GM18867 (cell line): ENCODE results near the gene ZNF407.
"Not testable (repeated sequence)": the region's sequence is repeated elsewhere in the genome, so short reads cannot be mapped to it uniquely, and the experiment has no call there.

Experiments
- ATAC-seq: cut with Tn5 transposase; IDR thresholded peaks from one replicate; pipeline ENCODE4 v1.9.1; 2021; ENCODE audit warnings: mild to moderate bottlenecking, moderate library complexity; ENCODE audit not compliant: unreplicated experiment

The ZNF407 gene

DNA sequence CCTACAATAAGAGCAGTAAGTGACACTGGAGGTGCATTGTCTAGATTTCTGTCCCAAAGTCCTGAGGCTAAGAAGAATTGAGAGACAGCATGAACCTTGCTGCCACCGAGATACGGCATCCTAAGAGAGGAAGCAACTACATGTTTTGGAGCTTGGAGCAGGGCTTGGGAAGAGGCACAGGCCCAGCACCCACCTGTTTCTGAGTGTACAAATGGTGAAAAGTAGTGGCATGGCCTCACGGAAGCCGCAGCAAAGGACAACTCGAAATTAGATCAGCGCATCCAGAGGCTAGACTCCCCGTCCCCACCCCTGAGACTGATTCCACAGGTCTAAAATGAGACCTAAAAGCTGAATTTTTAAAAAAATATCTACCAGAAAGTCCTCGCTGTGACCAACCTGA lies 483.8 kb downstream of the ZNF407 start:
- no peak for ATAC-seq

DNA sequence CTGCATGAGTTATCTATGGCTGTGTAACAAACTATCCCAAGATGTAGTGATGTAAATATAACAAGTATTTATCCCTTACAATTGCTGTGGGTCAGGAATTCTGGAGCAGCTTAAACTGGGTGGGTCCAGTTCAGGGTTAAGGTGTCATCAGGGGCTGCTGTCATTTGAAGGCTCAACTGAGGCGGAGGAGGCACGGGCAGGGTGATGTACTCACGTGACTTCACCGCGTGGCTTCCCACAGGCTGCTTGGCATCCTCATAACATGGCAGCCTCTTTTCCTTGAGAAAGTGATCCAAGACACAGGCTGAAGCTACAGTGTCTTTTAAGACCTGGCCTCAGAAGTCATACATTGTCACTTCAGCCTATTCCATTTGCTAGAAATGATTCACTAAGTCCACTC lies 485.5 kb downstream of the ZNF407 start:
- ATAC-seq = no peak

DNA sequence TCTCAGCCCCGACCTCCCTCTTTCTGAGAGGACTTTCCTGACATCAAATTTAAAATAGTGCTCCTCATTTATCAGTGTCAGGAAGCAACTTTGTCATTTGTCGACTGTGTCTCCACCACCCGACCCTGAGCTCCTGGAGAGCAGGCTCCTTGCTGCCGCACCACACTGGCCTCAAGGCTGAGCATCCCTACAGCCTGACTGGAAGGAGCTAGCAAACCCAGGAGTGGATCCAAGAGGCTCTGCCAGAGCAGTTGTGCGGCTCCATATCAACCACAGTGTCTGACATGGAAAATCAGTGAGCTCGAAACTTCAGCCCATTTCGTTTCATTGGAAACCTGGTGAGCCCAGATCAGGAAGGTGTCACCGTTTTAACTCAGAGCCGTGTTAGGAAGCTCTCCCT lies 486.1 kb downstream of the ZNF407 start:
- ATAC-seq = no peak

DNA sequence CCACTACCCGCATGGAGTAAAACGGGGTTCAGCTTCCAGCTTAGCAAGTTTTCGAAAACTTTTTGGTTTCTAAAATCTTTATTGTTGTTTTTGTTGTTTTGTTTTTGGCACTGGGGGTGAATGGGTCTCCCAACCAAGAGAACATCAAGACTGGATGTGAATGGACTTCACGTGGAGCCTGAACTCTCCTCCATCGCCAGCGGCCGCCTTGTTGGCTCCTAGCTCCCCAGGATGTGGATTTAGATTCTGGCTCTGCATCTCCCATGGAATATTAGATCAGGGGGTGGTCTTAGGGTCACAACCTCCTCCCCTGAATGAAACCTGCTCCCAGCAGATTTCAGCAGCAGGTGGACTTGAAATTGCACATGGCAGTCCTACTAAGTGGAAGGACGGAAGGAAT lies 488.0 kb downstream of the ZNF407 start:
- not testable (repeated sequence) for ATAC-seq

DNA sequence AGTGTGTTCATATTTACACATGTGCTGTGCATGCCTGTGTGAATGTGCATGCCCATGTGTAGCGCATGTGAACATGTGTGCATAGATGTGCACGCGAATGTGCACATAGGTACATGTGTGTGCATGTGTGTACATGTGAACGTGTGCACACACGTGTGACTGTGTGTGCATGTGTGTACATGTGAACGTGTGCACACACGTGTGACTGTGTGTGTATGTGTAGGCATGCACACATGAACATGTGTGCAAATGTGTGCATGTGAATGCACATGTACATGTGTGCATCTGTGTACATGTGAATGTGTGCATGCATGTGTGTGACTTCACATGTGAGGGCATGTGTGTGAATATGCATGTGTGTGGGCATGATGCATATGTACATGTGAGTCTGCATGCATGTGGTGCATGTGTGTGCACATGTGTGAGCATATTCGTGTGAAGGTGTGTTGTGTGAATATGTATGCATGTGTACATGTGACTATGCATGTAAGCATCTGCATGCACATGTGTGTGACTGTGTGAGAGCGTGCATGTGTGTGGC lies 488.9 kb downstream of the ZNF407 start:
- no peak for ATAC-seq

DNA sequence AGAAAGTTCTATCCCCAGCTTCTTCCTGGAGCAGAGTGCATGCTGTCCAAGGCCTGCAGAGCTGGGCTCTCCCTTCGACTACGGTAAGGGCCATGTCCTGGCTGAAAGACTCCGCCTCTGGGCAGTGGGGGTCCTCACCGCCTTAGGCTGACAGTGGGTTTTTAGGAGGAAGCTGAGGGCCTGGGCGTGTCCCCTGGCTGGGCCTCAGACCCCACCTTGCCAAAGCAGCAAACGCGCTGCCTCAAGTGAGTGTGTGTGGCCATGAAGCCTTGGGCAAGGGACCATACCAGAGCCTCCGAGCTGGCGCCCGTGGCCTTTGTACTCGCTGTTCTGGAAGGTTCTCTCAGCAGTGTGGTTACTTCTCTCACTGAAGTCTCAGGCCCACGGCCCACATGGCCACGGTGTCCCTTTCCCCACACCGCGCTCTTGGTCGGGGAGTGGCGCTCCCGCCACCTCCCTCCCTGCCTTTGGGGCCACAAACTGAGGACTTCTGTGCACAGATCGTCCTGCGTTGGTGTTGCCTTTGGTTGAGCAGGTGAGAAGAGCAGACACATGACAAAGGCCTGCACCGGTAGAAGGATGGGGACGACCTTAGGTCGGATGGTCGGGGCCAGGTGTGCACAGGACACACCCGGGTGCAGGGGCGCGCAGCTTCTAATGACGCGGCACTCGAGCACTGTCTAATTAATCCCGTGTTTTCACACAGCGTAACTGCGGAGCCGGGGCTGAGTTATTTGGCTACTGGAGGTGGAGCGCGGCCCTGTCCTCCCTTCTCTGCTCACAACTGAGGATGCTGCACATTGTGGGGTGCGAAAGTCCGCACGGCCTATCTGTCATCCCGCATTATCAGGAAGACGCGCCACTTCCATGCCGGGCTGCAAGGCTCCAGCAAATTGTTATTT lies 489.7 kb downstream of the ZNF407 start:
- no peak for ATAC-seq

DNA sequence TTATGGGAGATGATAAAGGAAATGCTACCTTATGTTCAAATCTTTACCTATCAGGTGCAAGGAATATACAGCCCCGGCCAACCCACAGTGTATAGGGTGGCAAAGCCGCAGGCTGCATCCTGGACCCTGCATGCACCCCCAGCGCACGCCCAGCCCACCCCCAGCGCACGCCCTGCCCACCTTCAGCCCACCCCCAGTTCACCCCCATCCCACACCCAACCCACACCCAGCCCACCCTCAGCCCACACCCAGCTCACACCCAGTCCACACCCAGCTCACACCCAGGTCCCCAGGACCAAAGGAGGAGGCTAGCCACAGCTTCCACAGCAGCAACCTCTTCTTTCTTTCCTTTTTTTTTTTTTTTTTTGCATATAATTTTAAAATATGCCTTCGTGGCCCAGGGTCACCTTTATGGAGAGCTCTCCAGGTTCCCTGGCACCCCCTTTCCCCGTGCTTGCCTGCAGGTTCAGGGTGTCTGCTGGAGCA lies 490.4 kb downstream of the ZNF407 start:
- ATAC-seq = no peak

DNA sequence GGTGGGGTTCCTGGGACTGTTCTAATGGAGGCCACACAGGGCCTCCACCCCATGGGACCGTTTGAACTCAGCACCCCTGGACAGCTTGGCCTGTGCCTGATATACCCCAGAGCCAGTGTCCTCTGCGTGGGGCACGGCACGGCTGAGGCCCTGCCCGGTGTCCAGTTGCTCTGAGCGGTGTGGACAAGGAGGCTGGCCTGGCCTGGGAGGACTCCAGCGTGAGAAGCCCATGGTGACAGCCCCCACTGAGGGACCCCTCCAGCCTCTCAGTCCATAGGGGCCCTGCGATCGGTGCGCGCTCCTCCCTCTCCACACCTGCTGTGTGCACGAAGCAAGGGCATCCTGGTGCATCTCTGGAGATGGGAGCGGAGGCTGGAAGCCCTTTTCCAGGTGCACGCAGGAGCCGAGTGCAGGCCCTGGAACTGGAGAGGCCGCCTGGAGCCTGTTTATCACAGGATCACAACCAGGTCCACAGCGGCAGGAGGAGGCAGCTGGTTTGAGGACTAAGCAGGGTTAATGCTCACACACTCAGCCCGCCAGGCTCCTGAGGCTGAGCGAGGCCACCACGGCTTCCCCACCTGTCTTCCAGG lies 491.0 kb downstream of the ZNF407 start:
- no peak for ATAC-seq

DNA sequence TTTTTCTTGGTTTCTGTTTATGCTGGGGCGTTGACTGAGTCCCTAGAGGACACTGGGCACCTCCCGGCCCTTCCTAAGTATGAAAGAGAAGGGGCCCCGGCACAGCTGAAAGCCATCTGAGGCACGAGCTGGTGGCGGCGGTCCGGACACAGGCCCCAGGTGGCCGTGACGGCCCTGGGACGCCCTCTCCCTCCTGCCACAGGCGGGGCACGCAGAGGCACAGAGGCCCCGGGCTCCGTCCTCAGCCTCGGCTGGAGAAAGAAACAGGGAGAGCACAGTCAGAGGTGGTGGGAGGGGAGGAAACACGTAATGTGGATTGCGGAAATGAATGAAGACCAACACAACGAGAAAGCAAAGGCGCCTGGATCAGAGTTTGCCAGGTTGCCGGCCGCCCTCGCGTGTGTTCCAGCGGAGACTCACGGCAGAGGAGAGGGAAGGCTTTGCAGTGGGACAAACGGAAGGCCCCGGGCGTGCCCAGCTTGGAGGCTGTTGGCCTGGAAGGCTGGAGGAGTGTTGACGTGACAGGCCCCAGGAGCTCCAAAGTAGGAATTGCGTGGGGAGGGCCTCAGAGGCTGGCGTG lies 492.2 kb downstream of the ZNF407 start:
- no peak for ATAC-seq

DNA sequence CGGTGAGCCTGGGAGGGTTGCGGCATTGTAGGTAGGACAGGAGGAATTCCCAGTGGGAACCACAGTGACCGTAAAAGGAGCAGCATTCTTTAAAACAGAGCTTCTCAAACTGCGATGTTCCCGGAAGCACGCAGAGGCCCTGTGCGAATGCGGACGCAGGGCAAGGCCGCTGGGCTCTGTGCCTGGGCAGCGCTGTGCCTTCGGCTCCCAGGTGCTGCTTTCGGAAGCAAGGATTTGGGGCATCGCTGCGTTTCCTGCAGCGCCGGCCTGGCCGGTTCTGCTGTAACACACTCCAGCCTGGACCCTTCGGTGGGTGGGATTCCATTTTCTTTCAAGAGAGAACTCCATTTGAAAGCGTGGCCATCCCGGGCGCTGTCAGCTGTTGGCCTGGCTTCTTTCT lies 492.7 kb downstream of the ZNF407 start:
- no peak for ATAC-seq

DNA sequence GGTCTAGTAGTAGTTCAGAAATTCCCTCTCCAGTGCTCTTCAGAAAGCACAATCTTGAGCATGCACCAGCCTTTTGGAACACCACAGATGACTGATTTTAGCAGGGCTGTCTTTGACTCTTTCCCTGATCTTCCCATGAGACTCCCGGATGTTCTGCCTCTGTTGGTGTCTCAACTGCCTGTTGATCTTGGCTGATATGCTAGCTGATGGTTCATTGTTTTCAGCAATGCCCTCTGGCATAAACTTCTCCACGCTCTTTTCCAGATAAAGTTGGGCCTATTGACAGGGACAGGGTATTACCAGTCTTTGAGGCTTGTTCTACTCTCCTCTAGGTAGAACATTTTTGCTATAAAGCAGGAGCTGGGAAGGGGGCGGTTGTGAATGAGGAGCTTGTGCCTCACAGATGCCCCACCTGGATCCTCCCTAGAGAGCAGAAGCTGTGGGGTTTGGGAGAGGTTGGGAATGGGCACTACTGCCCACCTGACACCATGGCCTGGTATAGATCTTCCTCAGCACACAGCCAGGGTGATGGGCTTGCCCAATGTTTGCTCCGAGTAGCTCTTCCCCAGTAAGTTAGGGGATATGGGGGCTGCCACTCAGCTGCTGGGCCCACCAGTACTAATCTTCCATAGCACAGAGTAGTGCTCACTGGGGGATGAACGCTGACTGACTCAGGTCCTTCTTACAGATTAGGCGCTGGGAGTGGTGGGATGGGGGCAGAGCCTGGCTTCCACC lies 500.0 kb downstream of the ZNF407 start:
- ATAC-seq = no peak

DNA sequence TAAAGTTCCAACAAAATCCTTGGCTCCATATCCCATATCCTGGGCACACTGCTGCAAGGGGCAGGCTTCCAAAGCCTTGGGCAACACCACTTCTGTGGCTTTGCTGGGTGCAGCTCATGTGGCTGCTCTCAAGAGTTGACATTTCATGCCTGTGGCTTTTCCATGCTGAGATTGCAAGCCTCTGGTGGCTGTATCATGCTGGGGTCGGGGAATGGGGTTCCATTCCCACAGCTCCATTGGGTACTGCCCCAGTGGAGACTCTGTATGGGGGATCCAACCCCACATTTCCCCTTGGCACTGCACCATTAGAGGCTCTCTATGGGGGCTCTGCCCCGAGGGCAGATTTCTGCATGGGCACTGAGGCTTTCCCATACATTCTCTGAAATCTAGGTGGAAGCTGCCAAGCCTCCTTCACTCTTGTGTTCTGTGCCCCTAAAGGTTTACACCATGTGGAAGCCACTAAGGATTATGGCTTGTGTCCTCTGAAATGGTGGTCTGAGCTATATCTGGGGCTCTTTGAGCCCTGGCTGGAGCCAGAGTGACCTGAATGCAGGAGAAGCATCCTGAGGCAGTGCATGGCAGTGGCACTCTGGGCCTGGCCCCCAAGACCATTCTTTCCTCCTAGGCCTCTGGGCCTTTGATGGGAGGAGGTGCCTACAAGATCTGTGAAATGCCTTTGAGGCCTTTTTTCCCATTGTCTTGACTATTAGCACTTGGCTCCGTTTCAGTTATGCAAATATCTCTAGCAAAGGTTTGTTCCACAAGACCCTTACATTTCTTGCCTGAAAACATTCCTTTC lies 503.4 kb downstream of the ZNF407 start:
- ATAC-seq = no peak

DNA sequence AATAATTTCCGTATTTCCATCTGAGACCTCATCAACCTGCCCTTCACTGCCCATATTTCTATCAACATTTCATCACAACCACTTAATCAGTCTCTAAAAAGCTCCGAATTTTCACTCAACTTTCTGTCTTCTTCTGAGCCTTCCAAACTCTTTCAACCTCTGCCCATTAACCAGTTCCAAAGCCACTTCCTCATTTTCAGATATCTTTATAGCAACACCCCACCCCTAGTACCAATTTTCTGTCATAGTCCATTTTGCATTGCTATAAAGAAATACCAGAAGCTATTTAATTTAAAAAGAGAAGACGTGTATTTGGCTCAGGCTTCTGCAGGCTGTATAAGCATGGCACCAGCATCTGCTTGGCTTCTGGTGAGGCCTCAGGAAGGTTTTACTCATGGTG lies 504.2 kb downstream of the ZNF407 start:
- no peak for ATAC-seq

DNA sequence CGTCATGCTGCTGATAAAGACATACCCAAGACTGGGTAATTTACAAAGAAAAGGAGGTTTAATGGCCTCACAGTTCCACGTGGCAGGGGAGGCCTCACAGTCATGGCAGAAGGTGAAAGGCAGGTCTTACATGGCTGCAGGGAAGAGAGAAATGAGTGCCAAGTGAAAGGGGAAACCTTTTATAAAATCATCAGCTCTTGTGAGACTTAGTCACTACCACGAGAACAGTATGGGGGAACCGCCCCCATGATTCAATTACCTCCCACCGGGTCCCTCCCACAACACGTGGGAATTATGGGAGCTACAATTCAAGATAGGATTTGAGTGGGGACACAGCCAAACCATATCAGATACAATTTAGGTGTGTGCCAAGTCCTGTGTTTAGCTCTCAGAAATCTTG lies 506.4 kb downstream of the ZNF407 start:
- ATAC-seq = not testable (repeated sequence)

DNA sequence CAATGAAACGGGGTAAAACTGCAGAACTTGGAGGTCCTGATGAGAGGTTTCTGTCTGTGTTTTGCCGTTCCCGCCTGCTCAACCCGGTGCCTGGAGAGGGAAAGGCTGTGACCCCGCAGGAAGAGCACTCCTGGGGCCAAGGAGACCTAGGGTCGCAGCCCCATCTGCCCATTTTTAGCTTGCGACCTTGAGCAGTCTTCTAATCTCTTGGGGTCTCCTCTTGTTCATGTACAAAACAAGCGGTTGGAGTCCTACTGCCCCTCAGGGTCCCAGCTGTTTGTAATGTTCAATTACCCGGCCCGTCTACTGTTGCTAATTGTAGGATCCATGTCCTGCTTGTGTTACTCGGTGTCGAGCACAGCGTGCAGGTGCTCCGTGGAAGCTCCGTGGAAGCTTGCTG lies 506.8 kb downstream of the ZNF407 start:
- ATAC-seq = no peak

DNA sequence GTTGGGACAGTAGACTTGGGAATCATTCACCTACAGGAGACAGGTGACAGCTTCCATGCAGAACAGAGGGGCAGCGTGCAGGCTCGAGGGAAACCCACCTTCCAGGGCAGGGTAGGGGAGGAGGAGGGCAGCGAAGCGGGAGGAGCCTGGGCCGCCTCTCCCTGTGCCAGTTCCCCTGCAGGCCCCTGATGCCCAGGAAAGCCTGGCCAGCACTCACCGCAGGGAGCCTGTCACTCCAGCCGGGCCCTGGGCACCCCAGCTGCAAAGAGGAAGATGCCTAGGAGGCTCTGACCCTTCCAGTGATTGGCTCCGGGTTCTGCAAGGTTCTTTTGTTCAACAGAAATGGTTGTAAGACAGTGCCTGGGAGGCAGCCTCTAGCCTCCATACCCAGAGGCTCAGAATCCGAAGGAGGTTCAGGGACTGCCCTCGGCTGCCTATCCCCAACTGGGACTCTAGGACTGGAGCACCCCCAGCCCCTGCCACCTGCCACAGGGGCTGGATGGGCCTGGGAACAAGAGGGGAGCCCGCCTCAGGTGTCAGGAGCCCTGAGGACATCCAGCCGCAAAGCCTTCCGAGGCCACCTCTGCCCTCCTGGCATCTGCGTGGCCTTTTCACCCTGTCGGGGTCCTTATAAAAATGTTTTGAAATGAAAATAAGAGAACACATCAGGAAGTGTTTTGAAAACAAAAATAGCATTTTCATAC lies 508.0 kb downstream of the ZNF407 start:
- ATAC-seq = no peak

DNA sequence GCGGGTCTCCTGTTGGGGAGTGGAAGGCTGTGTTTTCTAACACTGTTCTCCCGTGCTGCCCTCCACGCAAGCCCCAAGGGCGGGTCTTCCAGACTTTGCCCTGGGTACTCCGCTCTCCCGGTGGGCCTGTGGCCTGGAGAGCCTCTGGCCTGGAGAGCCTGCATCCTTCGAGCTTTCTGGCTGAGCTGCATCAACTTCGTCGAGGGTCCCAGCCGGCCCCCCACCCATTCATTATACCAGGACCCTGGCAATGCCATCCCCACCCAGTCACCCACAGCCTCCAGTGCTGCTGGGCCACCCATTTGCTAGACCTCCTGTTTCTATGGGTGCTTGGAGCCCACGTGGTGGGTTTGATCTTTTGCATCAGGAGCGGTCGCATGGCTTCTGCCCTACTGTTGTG lies 509.1 kb downstream of the ZNF407 start:
- no peak for ATAC-seq

DNA sequence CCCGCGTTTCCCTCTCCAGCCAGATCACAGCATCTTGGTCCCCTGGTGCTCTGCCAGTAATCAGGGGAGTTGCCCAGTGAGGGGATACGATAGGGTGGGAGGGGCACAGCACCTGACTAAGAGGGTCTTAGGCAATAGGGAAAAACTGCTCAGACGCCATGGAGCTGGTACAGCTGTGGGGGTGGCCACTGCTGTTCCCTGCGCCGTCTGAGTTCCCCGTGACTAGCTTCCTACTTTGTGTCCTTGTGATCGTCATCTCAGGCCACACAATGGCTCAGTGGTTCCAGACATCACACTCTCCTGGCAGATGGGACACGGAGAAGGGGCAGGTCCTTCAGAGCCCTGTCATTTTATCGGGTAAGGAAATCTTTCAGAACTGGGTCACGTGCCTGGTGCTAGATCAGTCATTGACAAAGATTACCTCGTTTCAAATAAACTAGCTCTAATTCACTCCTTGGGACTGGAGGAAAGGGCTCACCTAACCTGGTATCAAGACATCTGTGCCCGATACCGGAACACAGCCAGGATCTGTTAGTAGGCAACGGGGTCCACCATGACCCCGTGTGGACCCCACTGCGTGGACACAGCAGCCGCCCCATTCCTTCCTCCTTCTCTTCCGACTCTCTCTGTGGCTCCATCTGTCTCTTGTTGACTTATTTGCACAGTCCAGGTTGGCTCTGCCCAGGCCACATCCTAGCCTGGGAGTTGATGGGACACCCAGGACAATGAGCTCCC lies 509.7 kb downstream of the ZNF407 start:
- ATAC-seq = no peak

DNA sequence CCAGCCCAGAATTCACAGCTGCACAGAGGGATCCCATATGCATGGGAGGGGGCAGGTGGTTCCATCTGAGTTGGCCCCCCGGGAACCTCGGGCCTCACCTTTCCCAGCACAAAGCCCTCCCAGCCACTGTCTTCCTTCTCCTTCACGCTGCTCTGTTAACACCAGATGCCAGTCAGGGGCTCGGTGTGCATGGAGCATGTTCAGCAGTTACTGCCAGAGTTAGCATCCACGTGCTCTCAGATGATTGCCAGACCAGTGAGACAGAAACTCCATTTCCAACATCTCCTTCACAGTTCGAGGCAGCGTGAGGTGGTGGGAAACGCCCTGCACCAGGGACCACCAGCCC lies 510.2 kb downstream of the ZNF407 start:
- no peak for ATAC-seq
